NK-92 (cell line): ENCODE results near the gene TLX2.

ENCODE experiments used
- DNase-seq: peaks from one replicate; lab custom pipeline; 2025; ENCODE audit not compliant: unreplicated experiment; lab: John Stamatoyannopoulos, UW

TLX2 gene

DNA sequence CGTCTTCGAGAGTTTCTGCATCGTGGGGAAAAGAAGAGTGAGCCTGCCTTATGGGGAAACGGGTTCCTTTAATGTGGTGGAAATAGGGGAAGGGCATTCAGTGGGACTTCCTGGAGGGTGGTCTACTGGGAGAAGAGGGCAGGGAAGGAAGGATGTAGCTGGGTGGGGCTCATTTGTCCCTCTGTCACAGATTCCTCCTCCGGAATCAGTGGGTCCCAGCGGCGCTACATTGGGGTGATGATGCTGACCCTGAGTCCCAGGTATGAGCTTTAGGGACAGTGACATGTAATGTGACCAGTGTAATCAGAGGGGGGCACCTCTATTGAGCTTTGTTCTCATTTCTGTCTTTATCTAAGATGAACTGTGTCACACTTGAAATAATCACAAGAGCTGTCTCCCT, 17.4 kb downstream of the TLX2 start:
- DNase-seq = no peak

DNA sequence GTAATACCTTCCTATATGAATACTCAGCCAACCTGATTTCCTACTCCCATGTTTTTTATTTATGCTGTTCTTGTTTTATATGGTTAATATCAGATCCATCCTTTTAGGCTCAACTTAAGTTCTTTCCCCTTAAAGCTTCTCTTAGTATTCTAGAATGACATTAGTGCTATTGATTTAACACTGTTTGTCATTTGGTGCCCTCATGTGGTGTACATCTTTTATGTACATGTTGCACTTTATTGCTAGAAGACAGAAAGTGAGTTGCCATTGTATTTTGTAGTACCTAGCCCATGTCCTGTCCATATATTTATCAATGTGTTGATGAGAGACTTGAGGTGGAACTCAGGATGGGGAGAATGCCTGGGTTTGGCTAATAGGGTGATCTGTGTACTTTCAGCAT, 18.0 kb downstream of the TLX2 start:
- no peak for DNase-seq

- DNase-seq = no peak
These were observed 19.2 kb downstream of the TLX2 start for GRCh38 chr2:74533464-74533863.

DNA sequence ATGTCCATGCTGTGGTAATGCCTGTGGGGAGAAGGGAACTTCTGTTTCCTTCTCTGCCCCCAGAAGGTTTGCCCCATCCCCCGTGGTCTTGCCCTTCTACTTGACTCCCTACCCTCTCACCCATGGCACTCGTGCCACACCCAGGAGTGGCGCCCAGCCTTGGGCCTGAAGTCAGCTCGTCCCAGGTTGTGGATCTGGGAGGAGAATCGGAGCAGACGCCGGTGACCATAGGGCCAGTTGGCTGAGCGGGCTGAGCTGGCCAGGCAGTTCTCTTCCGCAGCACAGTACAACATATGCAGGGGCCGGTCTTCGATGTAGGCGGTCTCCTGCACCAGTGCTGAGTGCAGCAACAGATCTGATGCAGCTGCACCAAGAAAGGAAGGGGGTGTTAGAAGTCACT, 20.2 kb downstream of the TLX2 start:
- DNase-seq = no peak

- DNase-seq = no peak
These were observed 21.3 kb downstream of the TLX2 start for GRCh38 chr2:74535440-74535965.

DNA sequence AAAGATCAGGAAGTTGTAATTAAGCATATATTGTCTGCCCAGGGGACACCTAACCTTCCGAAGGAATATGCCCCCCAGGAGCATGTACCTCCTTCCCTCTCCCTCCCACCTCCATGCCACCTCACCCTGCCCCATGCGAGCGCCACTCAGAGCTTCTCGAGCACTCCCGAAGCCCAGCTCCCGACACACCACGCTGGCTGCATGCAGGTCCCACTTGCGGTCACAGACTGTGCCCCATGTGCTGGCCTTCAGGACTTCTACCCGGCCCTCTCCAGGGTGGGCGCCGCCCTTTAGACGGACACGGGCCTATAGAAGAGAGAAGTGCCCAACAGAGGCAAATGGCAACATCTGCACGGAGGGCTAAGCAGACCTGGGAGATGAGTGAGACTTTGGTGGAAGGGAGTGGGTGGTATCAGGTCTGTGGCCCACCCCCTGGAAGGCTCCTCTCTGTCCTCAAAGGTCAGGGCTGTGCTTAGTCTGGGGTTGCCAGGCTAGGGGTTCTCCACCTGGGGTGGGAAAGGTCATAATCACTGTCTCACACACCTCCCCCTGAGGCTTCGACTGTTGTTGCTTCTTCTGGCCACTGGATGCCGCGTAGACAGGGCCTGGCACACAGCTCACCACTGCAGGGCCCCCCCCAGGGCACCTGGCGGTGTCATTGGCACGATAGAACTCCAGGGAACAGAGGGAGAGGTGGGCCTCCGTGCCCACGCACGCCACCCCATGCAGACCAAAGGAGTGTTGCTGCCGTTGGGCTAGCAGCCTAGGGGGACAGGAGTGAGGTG, 22.1 kb downstream of the TLX2 start:
- DNase-seq = no peak

- DNase-seq = no peak
These were observed 22.9 kb downstream of the TLX2 start for GRCh38 chr2:74537140-74537539.

DNA sequence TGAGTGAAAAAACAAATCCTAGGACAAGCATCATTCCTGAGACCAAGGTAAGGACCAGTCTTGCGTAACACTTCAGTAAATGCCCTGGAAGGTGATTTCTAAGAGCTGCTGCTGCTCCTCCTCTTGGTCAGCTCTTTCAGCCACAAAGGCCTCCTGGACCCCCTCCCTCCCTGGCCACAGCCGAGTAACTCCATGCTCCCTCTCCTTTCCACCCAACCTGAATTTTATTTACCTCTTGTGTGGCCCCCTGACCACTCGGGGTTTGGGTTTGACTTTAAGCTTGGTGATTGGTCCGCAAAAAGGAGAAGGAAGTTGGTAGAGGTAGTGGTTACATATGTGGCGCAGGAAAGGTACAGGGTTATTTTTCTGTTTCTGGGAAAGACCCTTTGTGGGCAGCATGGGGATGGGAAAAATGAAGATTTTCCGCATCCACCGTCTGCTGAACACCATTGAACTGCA, 24.7 kb downstream of the TLX2 start:
- DNase-seq = no peak

GRCh38 chr2:74540291-74540690, 26.0 kb downstream of the TLX2 start:
- no peak for DNase-seq

DNA sequence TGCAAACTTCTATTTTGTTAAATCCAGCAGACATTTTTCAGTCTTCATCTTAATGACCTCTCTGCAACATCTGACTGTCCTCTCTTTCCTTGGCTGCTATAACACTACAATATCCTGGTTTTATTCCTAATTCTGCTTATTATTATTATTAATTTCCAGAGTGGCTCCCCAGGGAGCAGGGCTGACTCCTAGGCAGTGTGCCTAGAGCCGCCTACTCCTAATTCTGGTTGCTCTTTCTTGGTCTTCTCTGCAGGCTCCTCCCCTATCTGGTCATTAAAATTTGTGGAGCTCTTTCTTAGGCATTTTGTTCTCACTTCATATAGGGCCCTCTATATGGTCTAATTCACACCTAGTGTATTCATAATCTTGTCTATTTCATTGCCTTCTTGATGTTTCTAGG, 28.7 kb downstream of the TLX2 start:
- DNase-seq = no peak

- no peak for DNase-seq
These were observed 30.4 kb downstream of the TLX2 start for GRCh38 chr2:74544634-74545033.

DNA sequence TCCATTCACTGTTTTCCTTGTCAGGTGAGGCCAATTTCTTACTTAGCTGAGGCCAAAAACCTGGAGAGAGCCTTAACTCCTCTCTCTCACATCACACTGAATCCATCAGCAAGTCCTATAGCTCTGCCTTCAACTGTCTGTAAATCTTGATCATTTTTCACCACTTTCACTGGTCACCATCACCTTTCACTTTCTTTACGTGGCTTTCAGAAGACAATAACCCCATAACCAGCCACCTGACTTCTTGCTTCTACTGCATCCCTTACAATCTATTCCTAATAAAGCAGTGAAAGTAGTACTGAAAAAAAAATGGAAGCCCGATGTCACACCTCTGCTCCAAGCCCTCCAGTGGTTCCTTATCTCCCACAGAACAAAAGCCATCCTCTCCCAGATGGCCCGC, 31.8 kb downstream of the TLX2 start:
- no peak for DNase-seq

DNA sequence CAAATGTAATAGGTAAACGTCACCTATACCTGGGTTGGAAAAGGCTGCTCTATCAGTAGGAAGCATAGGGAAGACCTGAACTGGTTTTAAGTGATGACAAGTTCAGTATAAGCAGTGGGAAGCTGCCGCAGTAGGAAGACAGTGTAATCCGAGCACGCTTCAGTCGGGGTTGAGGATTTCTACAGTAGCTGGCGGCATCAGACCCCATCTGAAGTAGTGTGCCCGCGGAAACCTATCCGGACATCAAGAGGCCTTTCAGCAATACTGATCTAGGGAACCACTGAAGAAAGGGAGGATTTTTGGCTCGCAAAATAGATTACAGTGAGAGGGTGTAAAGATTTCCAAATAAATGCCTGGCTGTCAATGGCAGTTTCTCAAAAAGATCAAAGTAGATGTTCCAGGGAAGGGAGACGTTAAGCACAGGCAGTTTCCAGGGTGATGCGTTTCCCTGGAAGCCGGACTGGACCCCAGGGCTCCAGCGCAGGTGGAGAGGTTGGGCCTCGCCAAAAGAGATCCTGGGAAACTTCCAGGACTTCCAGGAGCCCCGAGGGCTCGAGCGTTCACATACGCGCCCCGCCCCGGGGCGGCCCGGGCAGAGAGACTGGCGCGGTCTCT, 34.1 kb downstream of the TLX2 start:
- no peak for DNase-seq

DNA sequence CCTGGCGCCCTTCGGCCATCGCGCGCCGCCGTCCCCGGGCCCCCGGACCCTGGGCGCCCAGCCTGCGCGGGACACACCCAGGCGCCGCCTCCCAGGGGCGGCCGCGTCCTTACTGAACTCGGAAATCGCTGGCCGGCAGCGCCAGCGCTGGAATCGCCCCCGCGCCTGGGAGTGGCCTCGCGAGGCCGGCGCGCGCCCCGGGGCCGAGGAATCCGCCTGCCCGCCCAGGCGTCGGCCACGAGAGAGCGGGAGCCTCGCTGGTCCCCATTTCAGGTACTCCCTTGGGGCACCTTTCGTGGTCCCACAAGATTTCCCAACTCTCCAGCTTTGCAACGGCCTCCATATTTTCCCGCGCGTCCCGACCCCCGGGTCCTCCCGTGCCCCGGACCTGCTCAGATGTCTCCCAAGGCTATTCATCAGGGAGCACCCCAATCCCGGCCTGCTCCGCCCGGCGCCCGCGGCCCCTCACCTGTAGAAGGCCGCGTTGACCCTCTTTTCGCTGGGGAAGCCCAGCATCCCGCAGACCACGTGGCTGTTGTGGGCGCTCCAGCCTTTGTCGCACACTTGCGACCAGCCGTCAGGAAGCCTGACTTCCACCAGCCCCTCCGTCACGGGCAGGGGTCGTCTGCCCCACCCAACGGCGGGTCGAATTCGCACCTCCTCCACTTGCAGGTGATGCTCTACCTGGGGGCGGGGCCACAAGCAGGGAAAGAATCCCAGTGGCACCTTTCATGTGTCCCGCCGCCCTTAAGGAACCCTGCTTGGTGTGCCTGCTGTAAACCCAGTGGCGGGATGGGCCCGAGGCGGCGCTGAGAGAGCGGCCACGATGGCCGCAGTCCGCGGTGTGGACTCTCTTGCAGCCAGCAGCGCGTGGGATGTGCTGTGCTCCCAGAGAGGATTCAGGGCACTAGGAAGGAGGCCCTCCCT, 34.9 kb downstream of the TLX2 start:
- DNase-seq = no peak

DNA sequence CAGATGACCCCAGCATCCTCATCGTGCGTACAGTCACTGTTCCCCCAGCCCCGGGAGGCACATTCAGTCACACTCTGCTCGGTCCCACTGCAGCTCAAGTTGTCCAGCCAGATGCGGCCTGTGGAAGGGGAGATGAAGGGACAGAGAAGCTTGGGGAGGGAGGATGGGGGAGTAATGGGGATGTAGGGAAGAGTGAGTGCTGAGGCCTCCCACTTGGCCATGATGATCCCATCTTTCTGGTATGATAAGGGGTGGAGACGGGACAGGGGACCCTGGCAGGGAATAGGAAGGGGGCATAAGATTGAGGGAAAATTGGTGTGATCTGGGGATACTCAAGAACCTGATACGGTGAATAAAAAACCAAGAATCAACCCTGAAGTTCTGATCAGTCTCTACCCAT, 36.0 kb downstream of the TLX2 start:
- no peak for DNase-seq

DNA sequence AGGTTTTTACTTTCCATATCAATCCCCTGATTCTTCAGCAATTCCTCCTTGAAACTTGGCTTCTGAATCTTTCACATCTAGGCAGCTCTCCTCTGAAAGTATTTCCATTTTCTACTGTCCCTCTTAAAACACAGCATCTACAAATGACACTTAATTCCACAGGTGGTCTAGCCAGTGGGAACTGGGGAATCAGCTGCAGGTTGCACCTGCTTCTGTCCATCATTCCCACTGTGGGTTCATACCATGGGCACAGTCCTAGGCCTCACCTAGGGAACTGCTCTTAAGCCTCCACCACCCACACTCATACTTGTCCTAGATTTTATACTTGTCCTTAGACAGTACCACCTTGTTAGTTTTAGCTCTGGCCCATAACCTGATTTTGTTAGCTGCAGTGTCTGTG, 37.3 kb downstream of the TLX2 start:
- no peak for DNase-seq

DNA sequence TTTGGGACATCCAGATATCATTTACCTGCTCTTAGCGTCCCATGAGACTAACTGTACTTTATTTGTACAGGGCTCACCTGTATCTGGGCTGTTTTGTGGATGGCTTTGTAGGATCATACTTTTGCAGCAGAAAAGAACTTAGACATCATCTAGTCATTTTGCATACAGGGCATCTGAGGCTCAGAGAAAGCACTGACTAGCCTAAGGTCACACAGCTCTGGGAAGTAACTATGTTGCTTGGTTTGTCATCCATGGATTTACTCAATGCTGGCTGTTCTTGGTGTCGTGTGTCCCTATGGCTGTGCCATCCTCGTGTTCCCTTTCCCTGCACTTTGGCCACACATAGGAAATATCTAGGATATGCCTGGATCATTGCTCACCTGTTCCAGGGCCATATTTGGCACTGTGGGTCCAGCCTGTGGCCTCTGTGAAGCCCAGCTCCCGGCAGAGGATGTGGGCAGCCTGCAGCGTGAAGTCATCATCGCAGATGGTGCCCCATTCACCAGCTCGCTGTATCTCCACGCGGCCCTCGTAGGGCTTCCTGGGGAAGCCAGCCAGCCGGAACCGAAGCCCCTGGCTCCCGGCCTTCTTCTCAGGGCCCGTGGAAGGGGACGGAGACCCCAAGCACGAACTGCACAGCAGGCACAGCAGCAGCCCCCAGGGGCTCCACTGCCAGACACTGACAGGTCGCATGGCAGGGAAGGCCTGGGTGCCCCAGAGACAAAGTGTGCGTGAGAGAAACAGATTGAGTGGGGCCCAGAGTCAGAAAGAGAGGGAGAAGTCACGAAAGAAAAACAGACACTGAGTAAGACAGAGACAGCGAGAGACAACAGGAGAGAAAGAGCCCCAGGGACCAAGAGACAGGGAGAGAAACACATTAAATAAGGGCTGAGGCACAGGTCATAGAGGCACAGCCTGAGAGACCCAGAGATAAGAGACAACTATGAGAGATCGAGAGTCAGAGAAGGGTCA, 38.0 kb downstream of the TLX2 start:
- DNase-seq = no peak

- DNase-seq = no peak
These were observed 38.9 kb downstream of the TLX2 start for GRCh38 chr2:74552914-74553811.
